A673 (cell line): Measurements from ENCODE around the gene ALPP. TPM values are rescaled to one million over a fixed set of nuclear protein-coding genes. Genes with fewer than 3 reads are reported as not detected.
"Not testable (repeated sequence)": the region's sequence is repeated elsewhere in the genome, so short reads cannot be mapped to it uniquely, and the experiment has no call there.

Source experiments
- BruUV-seq: library from RNA; stranded (reverse); fragments of 400-500 nt; replicated peaks from 2 replicates; lab custom pipeline; 2021; lab: Mats Ljungman, UMichigan
- CTCF ChIA-PET: fragments of 300-600 bp; sonication (Branson Sonifier 250); formaldehyde crosslinking; loops from one replicate; lab custom pipeline; 2022; ENCODE audit warnings: antibody characterized with exemption; lab: Charles Lee
- POLR2A ChIA-PET: fragments of 300-600 bp; sonication (Branson Sonifier 250); formaldehyde crosslinking; loops from one replicate; lab custom pipeline; 2022; ENCODE audit warnings: antibody characterized with exemption; ENCODE audit not compliant: low non-redundant PET; lab: Charles Lee
- DNase-seq: peaks from one replicate; pipeline ENCODE4 v3.0.0-alpha.2; 2015; ENCODE audit warnings: low spot score
- H3K27ac ChIP-seq: fragments of 200-600 bp; sonication (generic); 2 replicates; pipeline ENCODE4 v1.5.1; 2016; ENCODE audit warnings: mixed run types, low read depth, mild to moderate bottlenecking, mixed read lengths, antibody characterized with exemption, low read length; ENCODE audit not compliant: poor library complexity, severe bottlenecking
- H3K27me3 ChIP-seq: fragments of 200-600 bp; sonication (generic); replicated peaks from 2 replicates; pipeline ENCODE4 v1.6.1; 2017; ENCODE audit warnings: mixed run types, low read depth, mild to moderate bottlenecking, mixed read lengths, antibody characterized with exemption, low read length; ENCODE audit not compliant: insufficient read depth, poor library complexity
- H3K36me3 ChIP-seq: fragments of 200-600 bp; sonication (generic); 2 replicates; pipeline ENCODE4 v1.6.1; 2016; ENCODE audit warnings: mixed run types, mild to moderate bottlenecking, mixed read lengths, antibody characterized with exemption, low read length; ENCODE audit not compliant: insufficient read depth, poor library complexity, severe bottlenecking
- H3K4me1 ChIP-seq: fragments of 200-600 bp; sonication (generic); 2 replicates; pipeline ENCODE4 v1.6.1; 2017; ENCODE audit warnings: mixed run types, mild to moderate bottlenecking, mixed read lengths, antibody characterized with exemption, low read length; ENCODE audit not compliant: insufficient read depth, poor library complexity, severe bottlenecking
- H3K4me3 ChIP-seq: fragments of 200-600 bp; sonication (generic); 2 replicates; pipeline ENCODE4 v1.5.1; 2016; ENCODE audit warnings: low read depth, mixed run types, mild to moderate bottlenecking, mixed read lengths, low read length; ENCODE audit not compliant: poor library complexity, severe bottlenecking
- H3K9me3 ChIP-seq: fragments of 200-600 bp; sonication (generic); 2 replicates; pipeline ENCODE4 v1.6.1; 2016; ENCODE audit warnings: mixed run types, low read depth, mild to moderate bottlenecking, mixed read lengths, antibody characterized with exemption, low read length; ENCODE audit not compliant: poor library complexity, severe bottlenecking
- EZH2 ChIP-seq: fragments of 200-600 bp; sonication (generic); IDR thresholded peaks from 2 replicates; pipeline ENCODE4 v1.6.1; 2017; ENCODE audit warnings: borderline replicate concordance, low read depth, mild to moderate bottlenecking, mixed read lengths, antibody characterized with exemption, low read length; ENCODE audit not compliant: poor library complexity, severe bottlenecking
- intact Hi-C: fragments of 100-400 bp; cut with micrococcal nuclease; formaldehyde crosslinking; loops from one replicate; pipeline ENCODE4 v1.10.0; 2022; ENCODE audit not compliant: unreplicated experiment
- total RNA-seq: library from RNA; stranded (reverse); gene quantifications from 2 replicates; pipeline ENCODE4 v1.2.3, GENCODE V29; 2021
- TF ChIP-seq, protein P1 (sequence below): fragments of 300-800, 200-600 bp; sonication (generic); conservative IDR thresholded peaks from 2 replicates; pipeline ENCODE4 v1.5.1; 2017; ENCODE audit warnings: low read depth, mild to moderate bottlenecking, antibody characterized with exemption, low read length, moderate library complexity, mixed read lengths

ALPP gene
- total RNA-seq, 1 experiment from 2014 or later = not detected

DNA sequence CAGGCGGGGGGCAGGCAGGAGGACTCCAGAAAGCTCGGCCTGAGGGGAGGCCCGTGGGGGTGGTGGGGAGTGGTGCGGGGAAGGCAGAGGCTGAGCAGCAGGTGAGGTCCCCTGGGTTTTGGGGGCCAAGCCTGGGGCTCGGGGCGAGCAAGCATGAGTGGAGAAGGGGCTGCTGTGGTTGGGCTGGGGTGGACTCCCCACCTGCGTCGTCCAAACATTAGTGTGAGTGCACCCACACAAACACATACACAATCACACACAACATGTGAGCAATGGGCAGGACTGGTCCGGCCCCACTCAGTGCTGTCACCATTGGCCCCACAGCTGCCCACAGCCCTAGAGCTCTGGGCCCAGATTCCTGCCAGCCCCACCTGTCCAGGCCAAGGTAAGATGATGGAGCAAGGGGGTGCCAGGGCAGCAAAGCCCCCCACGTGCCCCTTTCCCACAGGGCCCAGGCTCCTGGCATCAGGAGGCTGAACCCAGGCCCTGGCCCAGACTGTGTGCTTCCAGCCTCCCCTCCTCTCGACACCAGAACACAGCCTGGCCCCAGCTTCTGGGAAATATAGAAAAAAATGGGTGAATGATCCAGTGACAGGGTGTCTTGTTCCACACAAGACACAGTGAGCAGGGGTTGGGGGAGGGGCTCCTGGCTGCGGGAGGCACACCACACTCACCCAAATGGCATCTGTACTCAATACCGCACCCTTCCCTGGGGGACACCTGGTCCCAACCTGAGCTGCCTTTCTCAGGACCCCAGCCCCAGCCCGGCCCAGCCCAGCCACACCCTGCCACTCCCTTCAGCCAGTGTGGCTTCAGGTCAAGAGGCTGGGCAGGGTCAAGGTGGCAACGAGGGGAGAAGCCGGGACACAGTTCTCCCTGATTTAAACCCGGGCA lies 463 bp upstream of the ALPP start:
- no peak for TF ChIP-seq EZH2
- TF ChIP-seq, protein P1, sequence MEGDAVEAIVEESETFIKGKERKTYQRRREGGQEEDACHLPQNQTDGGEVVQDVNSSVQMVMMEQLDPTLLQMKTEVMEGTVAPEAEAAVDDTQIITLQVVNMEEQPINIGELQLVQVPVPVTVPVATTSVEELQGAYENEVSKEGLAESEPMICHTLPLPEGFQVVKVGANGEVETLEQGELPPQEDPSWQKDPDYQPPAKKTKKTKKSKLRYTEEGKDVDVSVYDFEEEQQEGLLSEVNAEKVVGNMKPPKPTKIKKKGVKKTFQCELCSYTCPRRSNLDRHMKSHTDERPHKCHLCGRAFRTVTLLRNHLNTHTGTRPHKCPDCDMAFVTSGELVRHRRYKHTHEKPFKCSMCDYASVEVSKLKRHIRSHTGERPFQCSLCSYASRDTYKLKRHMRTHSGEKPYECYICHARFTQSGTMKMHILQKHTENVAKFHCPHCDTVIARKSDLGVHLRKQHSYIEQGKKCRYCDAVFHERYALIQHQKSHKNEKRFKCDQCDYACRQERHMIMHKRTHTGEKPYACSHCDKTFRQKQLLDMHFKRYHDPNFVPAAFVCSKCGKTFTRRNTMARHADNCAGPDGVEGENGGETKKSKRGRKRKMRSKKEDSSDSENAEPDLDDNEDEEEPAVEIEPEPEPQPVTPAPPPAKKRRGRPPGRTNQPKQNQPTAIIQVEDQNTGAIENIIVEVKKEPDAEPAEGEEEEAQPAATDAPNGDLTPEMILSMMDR = no peak
- Histone ChIP-seq H3K4me3 (no peak overlapping the region), H3K9me3 (no peaks in the 10 kb centered on the region), H3K36me3 (no peaks in the 10 kb centered on the region), H3K27ac (no peak overlapping the region), H3K4me1 (no peaks in the 10 kb centered on the region), H3K27me3 (peaks cover 19% of the 10 kb centered on the region)
- CTCF ChIA-PET = no interaction called here
- intact Hi-C loops = no loop called here
- no TSS peak for BruUV-seq
- no peak for DNase-seq
- POLR2A ChIA-PET = no interaction called here

DNA sequence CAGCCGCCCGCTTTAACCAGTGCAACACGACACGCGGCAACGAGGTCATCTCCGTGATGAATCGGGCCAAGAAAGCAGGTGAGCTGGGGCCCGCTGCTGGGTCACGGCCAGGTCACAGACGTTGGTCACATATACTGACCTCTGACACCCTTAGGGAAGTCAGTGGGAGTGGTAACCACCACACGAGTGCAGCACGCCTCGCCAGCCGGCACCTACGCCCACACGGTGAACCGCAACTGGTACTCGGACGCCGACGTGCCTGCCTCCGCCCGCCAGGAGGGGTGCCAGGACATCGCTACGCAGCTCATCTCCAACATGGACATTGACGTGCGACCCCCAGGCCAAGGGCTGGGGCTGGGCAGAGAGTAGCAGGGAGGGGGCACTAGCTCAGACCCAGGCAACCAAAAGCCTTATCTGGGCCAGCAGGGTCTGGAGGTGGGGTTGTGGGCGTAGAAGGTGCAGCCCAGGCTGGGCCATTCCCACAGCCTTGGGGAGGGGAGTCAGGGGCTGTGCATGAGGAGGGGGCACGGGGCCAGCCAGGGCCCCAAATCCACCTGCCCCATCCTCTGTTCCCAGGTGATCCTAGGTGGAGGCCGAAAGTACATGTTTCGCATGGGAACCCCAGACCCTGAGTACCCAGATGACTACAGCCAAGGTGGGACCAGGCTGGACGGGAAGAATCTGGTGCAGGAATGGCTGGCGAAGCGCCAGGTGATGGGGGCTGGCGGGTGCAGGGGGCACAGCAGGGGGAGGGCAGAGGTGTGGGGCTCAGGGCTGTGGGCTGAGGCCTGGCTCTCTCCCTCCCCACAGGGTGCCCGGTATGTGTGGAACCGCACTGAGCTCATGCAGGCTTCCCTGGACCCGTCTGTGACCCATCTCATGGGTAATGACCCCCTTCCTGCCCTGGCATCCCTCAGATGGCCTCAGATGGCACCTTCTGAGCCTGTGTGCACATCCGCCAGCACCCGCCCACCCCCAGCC lies 1.3 kb downstream of the ALPP start:
- H3K36me3 ChIP-seq, H3K4me3 ChIP-seq, H3K27ac ChIP-seq, intact Hi-C loops, DNase-seq, POLR2A ChIA-PET, H3K9me3 ChIP-seq, H3K4me1 ChIP-seq, BruUV-seq, CTCF ChIA-PET: not testable (repeated sequence)
- H3K27me3 ChIP-seq = peaks cover 36% of the 10 kb centered on the region

DNA sequence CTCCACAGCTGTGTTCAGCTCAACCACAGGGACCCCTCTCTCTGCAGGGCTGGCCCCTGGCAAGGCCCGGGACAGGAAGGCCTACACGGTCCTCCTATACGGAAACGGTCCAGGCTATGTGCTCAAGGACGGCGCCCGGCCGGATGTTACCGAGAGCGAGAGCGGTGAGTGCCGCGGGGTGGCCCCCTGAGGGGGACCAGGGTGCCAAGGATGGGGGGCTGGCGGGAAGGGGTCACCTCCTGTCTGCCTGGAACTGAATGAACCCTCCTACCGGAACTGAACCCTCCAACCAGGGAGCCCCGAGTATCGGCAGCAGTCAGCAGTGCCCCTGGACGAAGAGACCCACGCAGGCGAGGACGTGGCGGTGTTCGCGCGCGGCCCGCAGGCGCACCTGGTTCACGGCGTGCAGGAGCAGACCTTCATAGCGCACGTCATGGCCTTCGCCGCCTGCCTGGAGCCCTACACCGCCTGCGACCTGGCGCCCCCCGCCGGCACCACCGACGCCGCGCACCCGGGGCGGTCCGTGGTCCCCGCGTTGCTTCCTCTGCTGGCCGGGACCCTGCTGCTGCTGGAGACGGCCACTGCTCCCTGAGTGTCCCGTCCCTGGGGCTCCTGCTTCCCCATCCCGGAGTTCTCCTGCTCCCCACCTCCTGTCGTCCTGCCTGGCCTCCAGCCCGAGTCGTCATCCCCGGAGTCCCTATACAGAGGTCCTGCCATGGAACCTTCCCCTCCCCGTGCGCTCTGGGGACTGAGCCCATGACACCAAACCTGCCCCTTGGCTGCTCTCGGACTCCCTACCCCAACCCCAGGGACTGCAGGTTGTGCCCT lies 2.9 kb downstream of the ALPP start:
- intact Hi-C loops, H3K4me1 ChIP-seq, CTCF ChIA-PET, H3K9me3 ChIP-seq, H3K4me3 ChIP-seq, DNase-seq, H3K36me3 ChIP-seq, H3K27ac ChIP-seq, BruUV-seq, POLR2A ChIA-PET: not testable (repeated sequence)
- H3K27me3 ChIP-seq = peaks cover 51% of the 10 kb centered on the region
